Measurements from ENCODE around the gene DPYSL5. TPM values are rescaled to one million over a fixed set of nuclear protein-coding genes. Genes with fewer than 3 reads are reported as not detected.

DPYSL5 gene
- total RNA-seq, 1 experiment from 2014 or later, result not detected

- no peak for TF ChIP-seq CTCF (IDR thresholded peaks at IDR 0.05; ENCODE audit: unreplicated experiment)
- peaks cover 88% of the 10 kb centered on the region for H3K27me3 Mint-ChIP-seq (ENCODE audit: unreplicated experiment)
- H3K4me3 Mint-ChIP-seq (ENCODE audit: low read depth, unreplicated experiment), result no peak overlapping the region
- no peaks in the 10 kb centered on the region for H3K4me1 Mint-ChIP-seq (ENCODE audit: low read depth, unreplicated experiment)
- no peak overlapping the region for H3K27ac Mint-ChIP-seq (ENCODE audit: unreplicated experiment)
- no peak for DNase-seq
- no peaks in the 10 kb centered on the region for H3K36me3 Mint-ChIP-seq (ENCODE audit: insufficient read depth, unreplicated experiment)
- no peaks in the 10 kb centered on the region for H3K9me3 Mint-ChIP-seq (ENCODE audit: low read depth, unreplicated experiment)
- intact Hi-C loops (cut with micrococcal nuclease; ENCODE audit: unreplicated experiment), result no loop called here
- no TSS peak for BruUV-seq (replicated peaks)
- CTCF ChIA-PET, result no interaction called here
These were observed 16.7 kb downstream of the DPYSL5 start for GRCh38 chr2:26864646-26865045.

GRCh38 chr2:26870585-26871095, 22.7 kb downstream of the DPYSL5 start:
- Mint-ChIP-seq H3K36me3 (ENCODE audit: insufficient read depth, unreplicated experiment) (no peaks in the 10 kb centered on the region), H3K4me1 (ENCODE audit: low read depth, unreplicated experiment) (no peaks in the 10 kb centered on the region), H3K27me3 (ENCODE audit: unreplicated experiment) (peaks cover 69% of the 10 kb centered on the region), H3K9me3 (ENCODE audit: low read depth, unreplicated experiment) (no peaks in the 10 kb centered on the region), H3K4me3 (ENCODE audit: low read depth, unreplicated experiment) (no peak overlapping the region), H3K27ac (ENCODE audit: unreplicated experiment) (no peak overlapping the region)
- no peak for TF ChIP-seq CTCF (IDR thresholded peaks at IDR 0.05; ENCODE audit: unreplicated experiment)
- CTCF ChIA-PET, result no interaction called here
- BruUV-seq (replicated peaks), result no TSS peak
- DNase-seq, result no peak
- intact Hi-C loops (cut with micrococcal nuclease; ENCODE audit: unreplicated experiment), result no loop called here

- no peak overlapping the region for H3K27ac Mint-ChIP-seq (ENCODE audit: unreplicated experiment)
These were observed 25.5 kb downstream of the DPYSL5 start for GRCh38 chr2:26873286-26873983.

GRCh38 chr2:26874514-26874913, 26.6 kb downstream of the DPYSL5 start:
- intact Hi-C loops (cut with micrococcal nuclease; ENCODE audit: unreplicated experiment), result no loop called here
- no peak overlapping the region for H3K4me3 Mint-ChIP-seq (ENCODE audit: low read depth, unreplicated experiment)
- peaks cover 64% of the 10 kb centered on the region for H3K27me3 Mint-ChIP-seq (ENCODE audit: unreplicated experiment)

More at GRCh38 chr2:26873286-26873983, 25.5 kb downstream of the DPYSL5 start:
- CTCF ChIA-PET, result no interaction called here
- TF ChIP-seq CTCF (IDR thresholded peaks at IDR 0.05; ENCODE audit: unreplicated experiment), result no peak
- H3K9me3 Mint-ChIP-seq (ENCODE audit: low read depth, unreplicated experiment), result no peaks in the 10 kb centered on the region
- no peaks in the 10 kb centered on the region for H3K36me3 Mint-ChIP-seq (ENCODE audit: insufficient read depth, unreplicated experiment)
- no peak for DNase-seq
- H3K27me3 Mint-ChIP-seq (ENCODE audit: unreplicated experiment), result peaks cover 64% of the 10 kb centered on the region
- intact Hi-C loops (cut with micrococcal nuclease; ENCODE audit: unreplicated experiment), result no loop called here
- H3K4me3 Mint-ChIP-seq (ENCODE audit: low read depth, unreplicated experiment), result no peak overlapping the region
- BruUV-seq (replicated peaks), result no TSS peak
- no peaks in the 10 kb centered on the region for H3K4me1 Mint-ChIP-seq (ENCODE audit: low read depth, unreplicated experiment)

More at GRCh38 chr2:26874514-26874913, 26.6 kb downstream of the DPYSL5 start:
- H3K9me3 Mint-ChIP-seq (ENCODE audit: low read depth, unreplicated experiment), result no peaks in the 10 kb centered on the region
- TF ChIP-seq CTCF (IDR thresholded peaks at IDR 0.05; ENCODE audit: unreplicated experiment), result no peak
- no peak overlapping the region for H3K27ac Mint-ChIP-seq (ENCODE audit: unreplicated experiment)
- CTCF ChIA-PET, result no interaction called here
- no peaks in the 10 kb centered on the region for H3K36me3 Mint-ChIP-seq (ENCODE audit: insufficient read depth, unreplicated experiment)
- H3K4me1 Mint-ChIP-seq (ENCODE audit: low read depth, unreplicated experiment), result no peaks in the 10 kb centered on the region
- DNase-seq, result no peak
- no TSS peak for BruUV-seq (replicated peaks)

Measured in Calu3 (cell line).